B cell (primary cell): Measurements from ENCODE around the gene PPP3R1. TPM values are rescaled to one million over a fixed set of nuclear protein-coding genes. Genes with fewer than 3 reads are reported as not detected.
A peak's percentile ranks its signal among the peaks of the same experiment; 100 is the strongest.

ENCODE experiments used
- ATAC-seq: fragments of 200-7000 bp; cut with Tn5 transposase; one replicate; pipeline ENCODE4 v1.10.0; 2021; ENCODE audit warnings: low read depth, mild to moderate bottlenecking, moderate number of reproducible peaks, moderate library complexity
- CTCF ChIA-PET: fragments of 350-600 bp; sonication (Branson Sonifier 250); formaldehyde crosslinking; loops from one replicate; lab custom pipeline; 2021; ENCODE audit warnings: antibody characterized with exemption, inconsistent platforms; lab: Charles Lee
- POLR2A ChIA-PET: fragments of 350-600 bp; sonication (Branson Sonifier 250); formaldehyde crosslinking; loops from one replicate; lab custom pipeline; 2021; ENCODE audit warnings: antibody characterized with exemption; lab: Charles Lee
- DNase-seq: peaks from one replicate; pipeline ENCODE4 v3.0.0; 2013
- H2AFZ ChIP-seq: 2 replicates; pipeline ENCODE4 v1.6.1; 2012; ENCODE audit warnings: mild to moderate bottlenecking, low read depth, low read length; ENCODE audit not compliant: insufficient read depth, poor library complexity, severe bottlenecking
- H3K27ac ChIP-seq, 2 donors: 1 replicate in 1 of 2; 2 replicates in 1 of 2; pipeline ENCODE4 v1.5.1; 2012 to 2013; ENCODE audit warnings: low read length in 2 of 2, mild to moderate bottlenecking in 2 of 2, moderate library complexity in 1 of 2
- H3K27me3 ChIP-seq, 4 experiments: fragments of 200-600 bp in 1 of 4; sonication (generic) in 1 of 4; replicated peaks in 1 of 4; 1 replicate in 2 of 4; 2 replicates in 2 of 4; pipeline versions ENCODE4 v1.6.1 to v1.7.0; 2013 to 2016; ENCODE audit warnings: low read length in 3 of 4, mild to moderate bottlenecking in 2 of 4, mixed read lengths in 1 of 4, moderate library complexity in 1 of 4; ENCODE audit not compliant: insufficient read depth in 4 of 4, control insufficient read depth in 3 of 4; ENCODE audit errors: control extremely low read depth in 1 of 4
- H3K36me3 ChIP-seq, 2 experiments: replicated peaks in 1 of 2; 1 replicate in 1 of 2; 2 replicates in 1 of 2; pipeline versions ENCODE4 v1.6.1 to v1.7.1; 2013; ENCODE audit warnings: low read length in 1 of 2; ENCODE audit not compliant: insufficient read depth in 2 of 2, control insufficient read depth in 1 of 2; ENCODE audit errors: control extremely low read depth in 1 of 2, extremely low read depth in 1 of 2
- H3K4me1 ChIP-seq, 2 donors: fragments of 200-600 bp in 1 of 2; sonication (generic) in 1 of 2; 1 replicate in 1 of 2; 2 replicates in 1 of 2; pipeline versions ENCODE4 v1.5.1 to v1.6.1; 2013 to 2017; ENCODE audit warnings: low read length in 2 of 2; ENCODE audit not compliant: control insufficient read depth in 2 of 2, insufficient read depth in 2 of 2
- H3K4me2 ChIP-seq: replicated peaks from 2 replicates; pipeline ENCODE3; 2012; ENCODE audit warnings: mild to moderate bottlenecking, low read depth, low read length; ENCODE audit not compliant: poor library complexity, severe bottlenecking
- H3K4me3 ChIP-seq, 5 experiments: fragments of 200-600 bp in 1 of 5; sonication (generic) in 1 of 5; 1 replicate in 3 of 5; 2 replicates in 2 of 5; pipeline versions ENCODE4 v1.5.1 to v1.7.0; 2011 to 2016; ENCODE audit warnings: low read length in 4 of 5, mild to moderate bottlenecking in 4 of 5, low read depth in 2 of 5, control low read depth in 1 of 5, moderate library complexity in 1 of 5; ENCODE audit not compliant: insufficient read depth in 1 of 5; ENCODE audit errors: control extremely low read depth in 1 of 5, extremely low read depth in 1 of 5
- H3K79me2 ChIP-seq: fragments of 200-600 bp; sonication (generic); one replicate; pipeline ENCODE4 v1.6.0; 2016; ENCODE audit warnings: low read length; ENCODE audit not compliant: control insufficient read depth, insufficient read depth
- H3K9ac ChIP-seq: fragments of 200-600 bp; sonication (generic); 2 replicates; pipeline ENCODE4 v1.6.1; 2017; ENCODE audit warnings: mild to moderate bottlenecking, low read length, moderate library complexity
- H3K9me3 ChIP-seq, 3 donors: one replicate each; pipeline versions ENCODE4 v1.6.1 to v1.7.1; 2013; ENCODE audit warnings: low read length in 2 of 3; ENCODE audit not compliant: control insufficient read depth in 2 of 3, insufficient read depth in 1 of 3; ENCODE audit errors: control extremely low read depth in 1 of 3
- H4K20me1 ChIP-seq: 2 replicates; pipeline ENCODE4 v1.6.0; 2012; ENCODE audit warnings: mild to moderate bottlenecking, low read length; ENCODE audit not compliant: insufficient read depth, control insufficient read depth, poor library complexity, severe bottlenecking
- H3K27ac Mint-ChIP-seq: one replicate; pipeline ENCODE4 v1.8.0; 2021; ENCODE audit warnings: mixed read lengths
- H3K27me3 Mint-ChIP-seq: one replicate; pipeline ENCODE4 v1.8.0; 2021; ENCODE audit warnings: mixed read lengths
- H3K4me1 Mint-ChIP-seq: one replicate; pipeline ENCODE4 v1.8.0; 2021; ENCODE audit warnings: mixed read lengths
- H3K4me3 Mint-ChIP-seq: one replicate; pipeline ENCODE4 v1.8.0; 2021; ENCODE audit warnings: mixed read lengths
- H3K9me3 Mint-ChIP-seq: one replicate; pipeline ENCODE4 v1.8.0; 2022; ENCODE audit warnings: mixed read lengths; ENCODE audit not compliant: insufficient read depth
- CTCF ChIP-seq: fragments of 200-600 bp; IDR thresholded peaks from one replicate; pipeline ENCODE4 v1.8.0; 2022; ENCODE audit warnings: antibody characterized with exemption, mild to moderate bottlenecking
- EZH2 ChIP-seq: IDR thresholded peaks from 2 replicates; pipeline ENCODE4 v1.6.1; 2012; ENCODE audit warnings: borderline replicate concordance, low read depth, mild to moderate bottlenecking, moderate library complexity, low read length; ENCODE audit not compliant: insufficient read depth, poor library complexity, severe bottlenecking
- WGBS: methylation state at CpG from one replicate; pipeline ENCODE4 v1.1.5; 2013; ENCODE audit warnings: missing lambda C conversion rate; ENCODE audit not compliant: insufficient coverage; 5-methylcytosine and 5-hydroxymethylcytosine counted together
- intact Hi-C: fragments of 100-400 bp; cut with micrococcal nuclease; formaldehyde crosslinking; loops from one replicate; pipeline ENCODE4 v1.10.0; 2022
- polyA plus RNA-seq: library from polyadenylated mRNA; depleted of rRNA; stranded (reverse); fragments of >200 nt; gene quantifications from 2 replicates; pipeline ENCODE4 v1.2.3, GENCODE V29; 2012
- total RNA-seq, 2 donors: library from RNA; stranded (reverse); fragments of 120-200 nt in 1 of 2; gene quantifications; 1 replicate in 1 of 2; 2 replicates in 1 of 2; pipeline versions ENCODE4 v1.2.3 to v1.2.4, GENCODE V29; 2013 to 2022

PPP3R1 gene
- total and polyA plus RNA-seq, 2 donors (not counting 1 experiment from before 2014, with no cell fraction given), result 17.9 to 55.6 TPM

- Mint-ChIP-seq H3K4me3 (peak overlapping the region; percentile 15), H3K4me1 (peaks cover 27% of the 10 kb centered on the region), H3K9me3 (no peaks in the 10 kb centered on the region), H3K27me3 (no peaks in the 10 kb centered on the region), H3K27ac (peak overlapping the region; percentile 39)
- Histone ChIP-seq H3K4me1 (peaks cover 27% of the 10 kb centered on the region in 2 donors), H3K4me3 (no peak overlapping the region), H3K27me3 (no peaks in the 10 kb centered on the region), H4K20me1 (peaks cover 8% of the 10 kb centered on the region), H3K9ac (no peak overlapping the region), H3K36me3 (peaks cover 10 to 27% of the 10 kb centered on the region in 2 experiments), H2AFZ (no peak overlapping the region), H3K9me3 (no peaks in the 10 kb centered on the region), H3K27ac (no peak overlapping the region), H3K79me2 (peaks cover 4% of the 10 kb centered on the region), H3K4me2 (peak overlapping the region; percentile 61)
- intact Hi-C loops, result no loop called here
- WGBS, result 16% methylated on average over 6 of the region's 8 CpGs
- ChIA-PET CTCF (interaction anchor here (1.0 to 3.5 kb wide), 2 partner anchors 12 to 51 kb away, joined by 3 to 13 read pairs; no protein-coding TSS in a partner anchor), POLR2A (no interaction called here)
- no peak for TF ChIP-seq CTCF
- TF ChIP-seq EZH2, result no peak
- DNase-seq (peak; percentile 69), ATAC-seq (peak; percentile 75)
These were observed 79.2 kb downstream of the PPP3R1 start for GRCh38 chr2:68172990-68173700.

GRCh38 chr2:68172521-68172920 is 79.8 kb downstream of the PPP3R1 start:
- H3K4me3 Mint-ChIP-seq, result no peak overlapping the region
- POLR2A ChIA-PET, result interaction anchor here (0.6 kb wide), 1 partner anchor 20 kb away, joined by 3 read pairs; no protein-coding TSS in a partner anchor
- H3K27ac Mint-ChIP-seq, result no peak overlapping the region

More at GRCh38 chr2:68172521-68172920, 79.8 kb downstream of the PPP3R1 start:
- no peaks in the 10 kb centered on the region for H3K27me3 Mint-ChIP-seq
- Histone ChIP-seq H2AFZ (no peak overlapping the region), H4K20me1 (peaks cover 8% of the 10 kb centered on the region), H3K9ac (no peak overlapping the region), H3K27ac (no peak overlapping the region), H3K4me3 (no peak overlapping the region), H3K4me2 (no peak overlapping the region), H3K79me2 (peaks cover 4% of the 10 kb centered on the region), H3K27me3 (no peaks in the 10 kb centered on the region), H3K4me1 (peaks cover 27% of the 10 kb centered on the region in 2 donors), H3K9me3 (no peaks in the 10 kb centered on the region), H3K36me3 (peaks cover 11 to 30% of the 10 kb centered on the region in 2 experiments)
- CTCF ChIA-PET, result interaction anchor here (1.0 to 3.5 kb wide), 3 partner anchors 11 to 51 kb away, joined by 3 to 13 read pairs (median 4); no protein-coding TSS in a partner anchor
- DNase-seq (no peak), ATAC-seq (no peak)
- H3K4me1 Mint-ChIP-seq, result peaks cover 27% of the 10 kb centered on the region
- H3K9me3 Mint-ChIP-seq, result no peaks in the 10 kb centered on the region
- no CpG with 5 or more reads among the region's 2 CpGs for whole genome bisulfite sequencing
- intact Hi-C loops, result no loop called here
- TF ChIP-seq CTCF (no peak), EZH2 (no peak)
